Upper lobe of left lung (tissue), 6 donors: ENCODE results near the gene CROCC. TPM values are rescaled to one million over a fixed set of nuclear protein-coding genes. Genes with fewer than 3 reads are reported as not detected.
A peak's percentile ranks its signal among the peaks of the same experiment; 100 is the strongest.

Experiments
- ATAC-seq, 2 donors: fragments of 200-7000 bp; cut with Tn5 transposase; one replicate each; pipeline ENCODE4 v1.9.1; 2022; ENCODE audit warnings: mild to moderate bottlenecking in 2 of 2, moderate library complexity in 2 of 2; ENCODE audit not compliant: low FRiP score in 2 of 2
- DNase-seq, 2 donors: peaks; one replicate each; pipeline ENCODE4 v3.0.0-alpha.2; 2019 to 2020
- H3K27ac ChIP-seq, 4 donors: fragments of 200-600 bp; sonication (generic); one replicate each; pipeline ENCODE4 v1.5.1; 2016 to 2019
- H3K27me3 ChIP-seq, 4 donors: fragments of 200-600 bp; sonication (generic); one replicate each; pipeline ENCODE4 v1.5.1; 2017 to 2019
- H3K36me3 ChIP-seq, 4 donors: fragments of 200-600 bp; sonication (generic); one replicate each; pipeline ENCODE4 v1.5.1; 2016 to 2019
- H3K4me1 ChIP-seq, 4 donors: fragments of 200-600 bp; sonication (generic); one replicate each; pipeline ENCODE4 v1.5.1; 2018 to 2019
- H3K4me3 ChIP-seq, 4 donors: fragments of 200-600 bp; sonication (generic); one replicate each; pipeline ENCODE4 v1.5.1; 2017 to 2019; ENCODE audit warnings: mild to moderate bottlenecking in 2 of 4, moderate library complexity in 1 of 4
- H3K9me3 ChIP-seq, 4 donors: fragments of 200-600 bp; sonication (generic); one replicate each; pipeline ENCODE4 v1.5.1; 2018 to 2019
- EP300 ChIP-seq, 4 donors: sonication (generic); formaldehyde crosslinking; IDR thresholded peaks; one replicate each; pipeline ENCODE4 v1.5.1; 2017; ENCODE audit warnings: antibody characterized with exemption in 4 of 4, control low read depth in 2 of 4
- POLR2A ChIP-seq, 4 donors: fragments of 450-650 bp; IDR thresholded peaks; one replicate each; pipeline ENCODE4 v1.5.1; 2016 to 2017; ENCODE audit warnings: antibody characterized with exemption in 4 of 4, mild to moderate bottlenecking in 2 of 4
- POLR2AphosphoS5 ChIP-seq, 2 donors: sonication (generic); formaldehyde crosslinking; IDR thresholded peaks; one replicate each; pipeline ENCODE4 v1.5.1; 2017; ENCODE audit warnings: antibody characterized with exemption in 2 of 2
- WGBS, 2 donors: methylation state at CpG; one replicate each; pipeline ENCODE4 v1.1.5; 2017 to 2018; 5-methylcytosine and 5-hydroxymethylcytosine counted together
- total RNA-seq, 6 donors: library from RNA; depleted of rRNA in 4 of 6; stranded (reverse); fragments of >200 nt in 4 of 6; gene quantifications; one replicate each; pipeline versions ENCODE4 v1.1.0 to v1.2.1, GENCODE V29; 2016 to 2021
- TF ChIP-seq, protein P1 (sequence below), 6 experiments: fragments of 450-650 bp in 4 of 6; fragments of 200-600 bp in 2 of 6; sonication (generic) in 2 of 6; IDR thresholded peaks; one replicate each; pipeline ENCODE4 v1.5.1; 2016 to 2019; ENCODE audit warnings: antibody characterized with exemption in 6 of 6
- donor health status: DM: no; HTN: no; CAD: no; lungs with moderate emphysema.
- donor health status: DM: no; HTN: yes; CAD: no; lungs with severe emphysema.

Gene CROCC
- total RNA-seq, 6 donors from 2014 or later, result 21.0 to 184 (median 48.9) TPM

DNA sequence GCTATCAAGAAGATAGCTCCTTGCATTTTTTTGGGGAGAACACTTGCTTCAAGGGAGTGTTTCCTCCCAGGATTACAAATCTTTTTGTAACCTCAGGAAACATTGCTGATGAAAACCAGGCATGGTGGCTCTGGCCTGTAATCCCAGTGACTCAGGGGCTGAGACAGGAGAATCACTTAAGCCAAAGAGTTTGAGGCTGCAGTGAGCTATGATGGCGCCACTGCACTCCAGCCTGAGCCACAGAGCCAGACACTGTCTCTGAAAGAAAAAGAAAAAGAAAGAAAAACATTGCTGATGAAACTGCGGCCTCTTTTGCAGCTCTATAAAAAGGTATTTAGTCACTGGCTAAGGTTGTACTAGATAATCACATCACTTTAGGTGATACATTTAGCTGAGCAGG is 18.7 kb upstream of the CROCC start:
- H3K9me3 ChIP-seq, result peaks cover 0 to 12% (median 4%) of the 10 kb centered on the region in 4 donors

DNA sequence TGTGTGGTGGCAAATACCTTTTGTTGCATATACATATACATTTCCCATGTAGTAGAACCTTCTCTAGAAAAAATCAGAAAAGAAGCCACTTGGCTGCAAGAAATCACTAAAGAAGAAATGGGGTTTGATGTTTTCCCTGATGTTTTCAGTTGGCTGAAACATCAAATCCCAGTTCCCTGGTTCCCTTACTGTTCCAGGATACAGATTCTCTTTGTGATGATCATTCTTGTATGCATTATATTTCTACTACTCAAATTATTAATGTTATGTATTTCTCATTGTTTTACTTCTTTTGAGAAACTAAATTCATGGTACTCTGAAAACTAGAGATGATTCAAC is 18.3 kb upstream of the CROCC start:
- ATAC-seq, result no peak
- TF ChIP-seq POLR2A (IDR thresholded peaks at IDR 0.05), result no peak
- TF ChIP-seq EP300 (IDR thresholded peaks at IDR 0.05), result no peak
- TF ChIP-seq POLR2AphosphoS5 (IDR thresholded peaks at IDR 0.05), result no peak
- TF ChIP-seq, protein P1, sequence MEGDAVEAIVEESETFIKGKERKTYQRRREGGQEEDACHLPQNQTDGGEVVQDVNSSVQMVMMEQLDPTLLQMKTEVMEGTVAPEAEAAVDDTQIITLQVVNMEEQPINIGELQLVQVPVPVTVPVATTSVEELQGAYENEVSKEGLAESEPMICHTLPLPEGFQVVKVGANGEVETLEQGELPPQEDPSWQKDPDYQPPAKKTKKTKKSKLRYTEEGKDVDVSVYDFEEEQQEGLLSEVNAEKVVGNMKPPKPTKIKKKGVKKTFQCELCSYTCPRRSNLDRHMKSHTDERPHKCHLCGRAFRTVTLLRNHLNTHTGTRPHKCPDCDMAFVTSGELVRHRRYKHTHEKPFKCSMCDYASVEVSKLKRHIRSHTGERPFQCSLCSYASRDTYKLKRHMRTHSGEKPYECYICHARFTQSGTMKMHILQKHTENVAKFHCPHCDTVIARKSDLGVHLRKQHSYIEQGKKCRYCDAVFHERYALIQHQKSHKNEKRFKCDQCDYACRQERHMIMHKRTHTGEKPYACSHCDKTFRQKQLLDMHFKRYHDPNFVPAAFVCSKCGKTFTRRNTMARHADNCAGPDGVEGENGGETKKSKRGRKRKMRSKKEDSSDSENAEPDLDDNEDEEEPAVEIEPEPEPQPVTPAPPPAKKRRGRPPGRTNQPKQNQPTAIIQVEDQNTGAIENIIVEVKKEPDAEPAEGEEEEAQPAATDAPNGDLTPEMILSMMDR (IDR thresholded peaks at IDR 0.05), result no peak

More for the DNA sequence above, 18.7 kb upstream of the CROCC start:
- TF ChIP-seq POLR2AphosphoS5 (IDR thresholded peaks at IDR 0.05) (no peak), POLR2A (IDR thresholded peaks at IDR 0.05) (no peak), EP300 (IDR thresholded peaks at IDR 0.05) (no peak)
- TF ChIP-seq, protein P1 (IDR thresholded peaks at IDR 0.05), result no peak
- Histone ChIP-seq H3K4me1 (peaks cover 10 to 16% (median 10%) of the 10 kb centered on the region in 4 donors), H3K27ac (peak overlapping the region in 3 of 4 donors; percentile 97 to 99 (median 98)), H3K4me3 (no peak overlapping the region), H3K36me3 (no peaks in the 10 kb centered on the region), H3K27me3 (no peaks in the 10 kb centered on the region)
- DNase-seq (no peak), ATAC-seq (no peak)
- WGBS, 2 donors, result 78 to 100% methylated on average over 2 of the region's 2 CpGs

DNA sequence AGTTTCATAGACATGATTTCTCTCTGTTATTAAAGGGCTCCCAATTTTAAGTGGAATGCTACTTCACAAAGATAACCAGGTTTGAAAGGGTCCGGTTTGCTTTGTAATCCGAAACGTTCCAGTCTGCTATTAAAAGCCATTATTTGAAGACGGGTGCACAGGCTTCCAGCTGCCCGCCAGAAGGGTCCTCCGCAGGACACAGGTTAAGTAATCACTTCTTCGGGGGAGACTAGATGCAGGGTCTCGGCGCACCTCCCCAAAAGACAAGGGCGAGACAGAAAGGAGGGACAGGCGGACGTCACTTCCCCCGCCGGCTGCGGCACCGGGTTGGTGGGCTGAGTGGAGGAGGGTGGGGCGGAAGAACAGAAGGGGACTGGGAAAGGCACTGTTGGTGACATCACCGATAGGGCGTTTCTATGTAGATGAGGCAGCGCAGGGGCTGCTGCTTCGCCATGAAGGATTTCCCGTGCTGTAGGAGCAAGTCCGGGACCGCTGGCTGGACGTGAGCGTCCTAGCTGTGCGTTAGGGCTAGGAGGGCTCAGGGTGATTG is 17.1 kb upstream of the CROCC start:
- ATAC-seq, result peak; percentile 100
- no peaks in the 10 kb centered on the region for H3K27me3 ChIP-seq
- TF ChIP-seq, protein P1 (IDR thresholded peaks at IDR 0.05), result peak in 1 of 6 experiments; percentile 3
- no peak for TF ChIP-seq EP300 (IDR thresholded peaks at IDR 0.05)
- peak in 2 of 4 donors; percentile 28 to 97 for TF ChIP-seq POLR2A (IDR thresholded peaks at IDR 0.05)
- no peak for TF ChIP-seq POLR2AphosphoS5 (IDR thresholded peaks at IDR 0.05)
- no peaks in the 10 kb centered on the region for H3K36me3 ChIP-seq
- WGBS, 2 donors, result 0 to 1% methylated on average over 27 of the region's 27 CpGs
- peak overlapping the region; percentile 41 to 52 (median 46) for H3K4me3 ChIP-seq
- peaks cover 10 to 16% (median 10%) of the 10 kb centered on the region in 4 donors for H3K4me1 ChIP-seq
- DNase-seq, result peak; percentile 97 to 100
- H3K9me3 ChIP-seq, result peaks cover 0 to 12% (median 4%) of the 10 kb centered on the region in 4 donors
- peak overlapping the region; percentile 94 to 99 (median 98) for H3K27ac ChIP-seq

More for the DNA sequence above, 18.3 kb upstream of the CROCC start:
- Histone ChIP-seq H3K9me3 (peaks cover 0 to 12% (median 4%) of the 10 kb centered on the region in 4 donors), H3K4me3 (peak overlapping the region in 3 of 4 donors; percentile 41 to 52 (median 44)), H3K27ac (peak overlapping the region; percentile 94 to 99 (median 98)), H3K27me3 (no peaks in the 10 kb centered on the region), H3K36me3 (no peaks in the 10 kb centered on the region), H3K4me1 (peaks cover 10 to 16% (median 10%) of the 10 kb centered on the region in 4 donors)
- no peak for DNase-seq

DNA sequence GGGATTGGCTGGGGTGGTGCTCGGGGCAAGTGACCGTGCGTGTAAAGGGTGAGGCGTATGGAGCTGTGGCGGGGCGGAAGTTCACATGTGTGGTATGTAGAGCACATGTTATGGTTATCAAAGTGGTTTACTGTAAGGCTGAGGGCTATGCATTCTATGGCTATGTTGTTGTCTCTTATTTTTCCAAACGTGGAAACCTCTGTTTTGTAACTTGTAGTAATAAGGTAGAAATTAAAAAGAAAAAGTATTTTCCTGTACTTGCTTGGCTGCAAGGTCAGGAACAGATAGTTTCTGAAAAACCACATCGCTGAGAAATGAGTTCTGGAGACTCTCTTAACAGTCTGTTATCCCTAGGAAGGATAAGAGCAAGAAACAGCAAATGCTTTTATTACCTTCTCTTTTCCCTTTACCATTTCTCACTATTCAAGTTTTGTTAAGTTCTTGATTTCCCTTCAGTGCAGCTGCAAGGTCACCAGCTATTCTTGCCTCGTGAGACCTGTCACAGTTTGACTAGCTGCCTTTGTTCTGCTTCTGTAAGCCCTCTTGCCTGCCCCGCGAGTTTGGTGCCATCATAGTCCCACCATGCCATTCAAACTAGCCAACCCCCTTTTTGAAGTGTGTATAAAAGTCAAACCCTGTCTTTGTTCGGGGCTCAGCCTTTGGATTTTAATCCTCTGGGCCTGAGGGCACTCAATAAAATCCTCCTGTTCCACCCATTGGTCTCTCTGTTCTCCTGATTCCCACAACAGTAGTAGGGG is 16.4 kb upstream of the CROCC start:
- Histone ChIP-seq H3K27ac (peak overlapping the region; percentile 94 to 99 (median 98)), H3K9me3 (peaks cover 0 to 12% (median 4%) of the 10 kb centered on the region in 4 donors), H3K27me3 (no peaks in the 10 kb centered on the region), H3K4me3 (peak overlapping the region in 3 of 4 donors; percentile 41 to 52 (median 44)), H3K4me1 (peaks cover 10 to 16% (median 10%) of the 10 kb centered on the region in 4 donors), H3K36me3 (no peaks in the 10 kb centered on the region)
- no peak for DNase-seq
- ATAC-seq, result peak; percentile 91 to 94
- peak in 2 of 4 donors; percentile 9 to 96 for TF ChIP-seq EP300 (IDR thresholded peaks at IDR 0.05)
- TF ChIP-seq POLR2A (IDR thresholded peaks at IDR 0.05), result peak; percentile 91 to 99 (median 94)
- TF ChIP-seq POLR2AphosphoS5 (IDR thresholded peaks at IDR 0.05), result peak; percentile 99 to 100
- TF ChIP-seq, protein P1 (IDR thresholded peaks at IDR 0.05), result peak in 2 of 6 experiments; percentile 6 to 21
- 5 to 6% methylated on average over 12 of the region's 12 CpGs for WGBS, 2 donors
